ENCODE measurements around the gene DCDC2. TPM values are rescaled to one million over a fixed set of nuclear protein-coding genes. Genes with fewer than 3 reads are reported as not detected.
"Not testable (repeated sequence)": the region's sequence is repeated elsewhere in the genome, so short reads cannot be mapped to it uniquely, and the experiment has no call there.

DCDC2 gene
- total RNA-seq, 2 donors from 2014 or later: 0.05 TPM; not detected in 1

- ATAC-seq: no peak
- intact Hi-C loops (cut with DNase I): no loop called here
- no peak for DNase-seq
These were observed 23.6 kb downstream of the DCDC2 start for GRCh38 chr6:24334285-24334684.

- intact Hi-C loops (cut with DNase I): no loop called here
- ATAC-seq: peak in 1 of 2 donors; percentile 35
- DNase-seq: no peak
These were observed 25.5 kb downstream of the DCDC2 start for GRCh38 chr6:24332317-24332716.

- ATAC-seq (no peak), DNase-seq (no peak)
- intact Hi-C loops (cut with DNase I): no loop called here
These were observed 27.6 kb downstream of the DCDC2 start for GRCh38 chr6:24330137-24330732.

GRCh38 chr6:24329451-24329850, 28.4 kb downstream of the DCDC2 start:
- ATAC-seq (no peak), DNase-seq (no peak)
- intact Hi-C loops (cut with DNase I): no loop called here

GRCh38 chr6:24329022-24329421, 28.8 kb downstream of the DCDC2 start:
- no peak for DNase-seq
- ATAC-seq: no peak
- intact Hi-C loops (cut with DNase I): no loop called here

GRCh38 chr6:24327756-24328155, 30.1 kb downstream of the DCDC2 start:
- no peak for DNase-seq
- ATAC-seq: no peak
- intact Hi-C loops (cut with DNase I): no loop called here

GRCh38 chr6:24325978-24326377, 31.9 kb downstream of the DCDC2 start:
- intact Hi-C loops (cut with DNase I): no loop called here
- ATAC-seq (no peak), DNase-seq (no peak)

GRCh38 chr6:24324617-24325016, 33.2 kb downstream of the DCDC2 start:
- ATAC-seq (no peak), DNase-seq (no peak)
- intact Hi-C loops (cut with DNase I): no loop called here

GRCh38 chr6:24323632-24324337, 34.1 kb downstream of the DCDC2 start:
- no peak for ATAC-seq

GRCh38 chr6:24322924-24323323, 34.9 kb downstream of the DCDC2 start:
- intact Hi-C loops (cut with DNase I): no loop called here
- no peak for ATAC-seq

More at GRCh38 chr6:24323632-24324337, 34.1 kb downstream of the DCDC2 start:
- DNase-seq: no peak
- intact Hi-C loops (cut with DNase I): no loop called here

GRCh38 chr6:24322446-24322845, 35.4 kb downstream of the DCDC2 start:
- intact Hi-C loops (cut with DNase I); DNase-seq; ATAC-seq: not testable (repeated sequence)

More at GRCh38 chr6:24322924-24323323, 34.9 kb downstream of the DCDC2 start:
- DNase-seq: no peak

GRCh38 chr6:24321538-24322162, 36.2 kb downstream of the DCDC2 start:
- ATAC-seq (no peak), DNase-seq (no peak)
- intact Hi-C loops (cut with DNase I): no loop called here

- DNase-seq (no peak), ATAC-seq (no peak)
- intact Hi-C loops (cut with DNase I): no loop called here
These were observed 44.4 kb downstream of the DCDC2 start for GRCh38 chr6:24313251-24314141.

- intact Hi-C loops (cut with DNase I); ATAC-seq; DNase-seq: not testable (repeated sequence)
These were observed 46.1 kb downstream of the DCDC2 start for GRCh38 chr6:24311775-24312174.

- no peak for DNase-seq
- no peak for ATAC-seq
- intact Hi-C loops (cut with DNase I): no loop called here
These were observed 50.0 kb downstream of the DCDC2 start for GRCh38 chr6:24307881-24308280.

- ATAC-seq: no peak
- intact Hi-C loops (cut with DNase I): no loop called here
These were observed 50.9 kb downstream of the DCDC2 start for GRCh38 chr6:24306936-24307335.

GRCh38 chr6:24306038-24306437, 51.8 kb downstream of the DCDC2 start:
- ATAC-seq (no peak), DNase-seq (no peak)
- intact Hi-C loops (cut with DNase I): no loop called here

More at GRCh38 chr6:24306936-24307335, 50.9 kb downstream of the DCDC2 start:
- no peak for DNase-seq

- no peak for DNase-seq
- intact Hi-C loops (cut with DNase I): no loop called here
- no peak for ATAC-seq
These were observed 60.9 kb downstream of the DCDC2 start for GRCh38 chr6:24296944-24297343.

- DNase-seq; ATAC-seq; intact Hi-C loops (cut with DNase I): not testable (repeated sequence)
These were observed 64.0 kb downstream of the DCDC2 start for GRCh38 chr6:24293852-24294251.

All from left cardiac atrium (tissue), 4 donors.